Measurements from ENCODE around the gene CLUH.

DNA sequence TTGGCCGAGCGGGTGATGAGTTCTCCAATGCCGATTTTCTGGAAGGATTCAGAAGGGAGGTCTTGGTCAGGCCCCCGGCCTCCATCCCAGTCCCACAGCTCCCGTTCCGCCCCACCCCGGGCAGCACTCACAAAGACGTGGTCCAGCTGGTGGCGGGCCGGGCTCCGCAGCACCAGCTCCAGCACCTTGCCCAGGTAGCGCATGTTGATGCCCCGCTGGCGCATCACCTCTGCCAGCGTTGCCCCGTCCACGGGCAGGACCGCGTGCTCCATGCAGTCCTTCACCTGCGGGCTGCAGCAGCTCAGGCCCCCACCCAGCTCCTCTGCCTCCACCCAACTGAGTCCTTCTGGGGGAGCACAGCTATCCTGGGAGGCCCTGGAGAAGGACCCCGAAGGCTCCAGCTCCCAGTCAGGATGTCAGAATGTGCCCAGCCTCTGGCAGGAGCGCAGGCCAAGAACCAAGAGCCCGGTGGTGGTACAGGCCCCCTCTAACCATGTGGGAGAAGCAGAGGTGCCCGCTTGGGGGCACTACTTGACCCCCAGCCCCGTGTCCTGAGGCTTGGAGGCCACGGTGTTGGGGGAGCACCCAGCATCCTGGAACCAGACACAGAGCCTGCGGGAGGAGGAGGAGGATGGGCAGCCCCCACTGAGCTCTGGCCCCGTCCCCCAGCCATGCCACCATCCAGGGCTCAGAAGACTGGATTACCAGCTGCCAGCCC is 16.2 kb downstream of the CLUH start:
- TF ChIP-seq, protein P1, sequence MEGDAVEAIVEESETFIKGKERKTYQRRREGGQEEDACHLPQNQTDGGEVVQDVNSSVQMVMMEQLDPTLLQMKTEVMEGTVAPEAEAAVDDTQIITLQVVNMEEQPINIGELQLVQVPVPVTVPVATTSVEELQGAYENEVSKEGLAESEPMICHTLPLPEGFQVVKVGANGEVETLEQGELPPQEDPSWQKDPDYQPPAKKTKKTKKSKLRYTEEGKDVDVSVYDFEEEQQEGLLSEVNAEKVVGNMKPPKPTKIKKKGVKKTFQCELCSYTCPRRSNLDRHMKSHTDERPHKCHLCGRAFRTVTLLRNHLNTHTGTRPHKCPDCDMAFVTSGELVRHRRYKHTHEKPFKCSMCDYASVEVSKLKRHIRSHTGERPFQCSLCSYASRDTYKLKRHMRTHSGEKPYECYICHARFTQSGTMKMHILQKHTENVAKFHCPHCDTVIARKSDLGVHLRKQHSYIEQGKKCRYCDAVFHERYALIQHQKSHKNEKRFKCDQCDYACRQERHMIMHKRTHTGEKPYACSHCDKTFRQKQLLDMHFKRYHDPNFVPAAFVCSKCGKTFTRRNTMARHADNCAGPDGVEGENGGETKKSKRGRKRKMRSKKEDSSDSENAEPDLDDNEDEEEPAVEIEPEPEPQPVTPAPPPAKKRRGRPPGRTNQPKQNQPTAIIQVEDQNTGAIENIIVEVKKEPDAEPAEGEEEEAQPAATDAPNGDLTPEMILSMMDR (IDR thresholded peaks at IDR 0.05; ENCODE audit: low read depth, low read length, poor library complexity, severe bottlenecking), result no peak
- TF ChIP-seq EZH2phosphoT487 (IDR thresholded peaks at IDR 0.05; ENCODE audit: borderline replicate concordance, low read length), result no peak

All from DOHH2 (cell line).